ENCODE measurements around the gene MYO10.

- TF ChIP-seq, protein P1, sequence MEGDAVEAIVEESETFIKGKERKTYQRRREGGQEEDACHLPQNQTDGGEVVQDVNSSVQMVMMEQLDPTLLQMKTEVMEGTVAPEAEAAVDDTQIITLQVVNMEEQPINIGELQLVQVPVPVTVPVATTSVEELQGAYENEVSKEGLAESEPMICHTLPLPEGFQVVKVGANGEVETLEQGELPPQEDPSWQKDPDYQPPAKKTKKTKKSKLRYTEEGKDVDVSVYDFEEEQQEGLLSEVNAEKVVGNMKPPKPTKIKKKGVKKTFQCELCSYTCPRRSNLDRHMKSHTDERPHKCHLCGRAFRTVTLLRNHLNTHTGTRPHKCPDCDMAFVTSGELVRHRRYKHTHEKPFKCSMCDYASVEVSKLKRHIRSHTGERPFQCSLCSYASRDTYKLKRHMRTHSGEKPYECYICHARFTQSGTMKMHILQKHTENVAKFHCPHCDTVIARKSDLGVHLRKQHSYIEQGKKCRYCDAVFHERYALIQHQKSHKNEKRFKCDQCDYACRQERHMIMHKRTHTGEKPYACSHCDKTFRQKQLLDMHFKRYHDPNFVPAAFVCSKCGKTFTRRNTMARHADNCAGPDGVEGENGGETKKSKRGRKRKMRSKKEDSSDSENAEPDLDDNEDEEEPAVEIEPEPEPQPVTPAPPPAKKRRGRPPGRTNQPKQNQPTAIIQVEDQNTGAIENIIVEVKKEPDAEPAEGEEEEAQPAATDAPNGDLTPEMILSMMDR (IDR thresholded peaks at IDR 0.05) = no peak
- no peak for TF ChIP-seq POLR2AphosphoS5 (IDR thresholded peaks at IDR 0.05)
These were observed 47.4 kb downstream of the MYO10 start for GRCh38 chr5:16888694-16889124.
